ENCODE results near the gene XYLT1. TPM values are rescaled to one million over a fixed set of nuclear protein-coding genes. Genes with fewer than 3 reads are reported as not detected.

Gene XYLT1
- polyA plus RNA-seq, 1 of the 3 experiments (the other 2 are of a cell fraction): 17.6 TPM

GRCh38 chr16:17304106-17304490, 166.7 kb downstream of the XYLT1 start:
- TF ChIP-seq TEAD4 (IDR thresholded peaks at IDR 0.05; ENCODE audit: borderline replicate concordance, insufficient read depth) (no peak), POLR2AphosphoS5 (IDR thresholded peaks at IDR 0.05; ENCODE audit: low read depth, low read length) (no peak), GATA2 (CRISPR knock-in tag; IDR thresholded peaks at IDR 0.05) (no peak), SMC3 (IDR thresholded peaks at IDR 0.05; ENCODE audit: low read depth, low read length) (no peak), GABPA (IDR thresholded peaks at IDR 0.05; ENCODE audit: low read depth) (no peak), MEF2A (IDR thresholded peaks at IDR 0.05; ENCODE audit: borderline replicate concordance, low read depth) (no peak), REST (IDR thresholded peaks at IDR 0.05; ENCODE audit: low read depth, low read length) (no peak), PBX3 (IDR thresholded peaks at IDR 0.05) (no peak), NRF1 (IDR thresholded peaks at IDR 0.05; ENCODE audit: low read depth, low read length) (no peak), EZH2phosphoT487 (IDR thresholded peaks at IDR 0.05; ENCODE audit: borderline replicate concordance, low read depth) (no peak), CHD2 (IDR thresholded peaks at IDR 0.05; ENCODE audit: low read length, partially characterized antibody) (no peak), FOSL2 (IDR thresholded peaks at IDR 0.05; ENCODE audit: borderline replicate concordance, low read depth) (no peak)
- TF ChIP-seq, protein P1, sequence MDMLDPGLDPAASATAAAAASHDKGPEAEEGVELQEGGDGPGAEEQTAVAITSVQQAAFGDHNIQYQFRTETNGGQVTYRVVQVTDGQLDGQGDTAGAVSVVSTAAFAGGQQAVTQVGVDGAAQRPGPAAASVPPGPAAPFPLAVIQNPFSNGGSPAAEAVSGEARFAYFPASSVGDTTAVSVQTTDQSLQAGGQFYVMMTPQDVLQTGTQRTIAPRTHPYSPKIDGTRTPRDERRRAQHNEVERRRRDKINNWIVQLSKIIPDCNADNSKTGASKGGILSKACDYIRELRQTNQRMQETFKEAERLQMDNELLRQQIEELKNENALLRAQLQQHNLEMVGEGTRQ (IDR thresholded peaks at IDR 0.05; ENCODE audit: borderline replicate concordance, low read depth, low read length): no peak
- DNase-seq: no peak
- Histone ChIP-seq H3K79me2 (ENCODE audit: insufficient read depth) (peaks cover 100% of the 10 kb centered on the region), H3K27ac (ENCODE audit: low read depth in 2 of 2, low read length in 1 of 2) (no peak overlapping the region), H3K4me3 (ENCODE audit: low read depth in 2 of 2, low read length in 1 of 2) (no peak overlapping the region), H3K9me3 (no peaks in the 10 kb centered on the region), H4K20me1 (ENCODE audit: insufficient read depth) (peaks cover 99% of the 10 kb centered on the region), H3K27me3 (ENCODE audit: insufficient read depth) (no peaks in the 10 kb centered on the region), H3K9me2 (no peaks in the 10 kb centered on the region), H3K4me1 (ENCODE audit: control insufficient read depth in 1 of 2, insufficient read depth in 2 of 2, low read depth in 1 of 2, low read length in 1 of 2) (peaks cover 0 to 20% of the 10 kb centered on the region in 2 experiments; a peak in 1 of 4 replicates), H3K36me3 (replicated peaks in 1 of 2; ENCODE audit: control insufficient read depth in 1 of 2, insufficient read depth in 2 of 2, low read length in 1 of 2) (peaks cover 0 to 6% of the 10 kb centered on the region in 2 experiments), H3K9ac (no peak overlapping the region), H3K4me2 (no peak overlapping the region), H2AFZ (ENCODE audit: low read depth) (no peak overlapping the region), H3F3A (replicated peaks; ENCODE audit: insufficient read depth) (peaks cover 26% of the 10 kb centered on the region)
- POLR2A ChIA-PET: no interaction called here
- CTCF ChIA-PET: interaction anchor here (0.6 kb wide), 1 partner anchor 22 kb away, joined by 3 read pairs; no protein-coding TSS in a partner anchor
- 81% methylated on average over 2 of the region's 2 CpGs for WGBS (ENCODE audit: low lambda C conversion rate)

Data from SK-N-SH (cell line).